Measurements from ENCODE around the gene C21orf91.

C21orf91 gene

DNA sequence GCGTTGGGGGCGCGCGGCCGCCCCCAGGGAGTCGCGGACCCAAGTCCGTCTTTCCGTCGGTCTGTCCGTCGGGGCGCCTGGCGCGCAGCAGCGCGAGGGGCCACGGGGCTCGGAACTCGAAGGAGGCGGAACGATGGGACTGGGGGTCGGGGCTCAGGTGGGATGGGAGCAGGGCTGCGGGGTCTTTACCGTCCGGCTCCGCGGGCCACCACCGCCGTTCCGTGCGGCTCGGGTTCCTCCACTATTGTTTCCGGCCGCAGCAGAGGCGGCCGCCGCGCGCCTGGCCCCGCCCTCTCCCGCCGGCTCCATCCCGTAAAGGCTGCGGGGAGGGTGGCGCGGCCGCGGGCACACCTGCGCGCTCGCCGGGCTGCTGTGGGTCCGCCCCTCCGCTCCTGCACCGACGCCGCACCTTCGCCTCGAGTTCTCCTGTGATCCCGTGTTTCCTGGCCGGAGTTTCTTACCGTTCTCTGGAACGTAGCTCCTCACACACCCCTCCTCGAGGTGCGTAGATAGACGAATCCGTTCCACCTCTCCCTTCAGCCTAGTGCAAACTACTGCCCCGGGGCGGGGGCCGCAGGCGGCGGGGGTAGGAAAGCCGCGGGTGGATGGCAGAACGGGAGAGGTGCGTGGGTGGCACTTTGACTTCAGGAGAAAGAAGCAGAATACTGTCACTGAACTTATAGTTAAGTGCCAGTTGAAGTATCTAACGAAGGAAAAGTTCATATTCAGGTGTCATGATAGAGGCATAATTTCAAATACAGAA is at the start of gene C21orf91:
TSS of gene C21orf91 (minus strand) at position 243 of the 763 bp plus-strand sequence. CDS start 1,038 bp downstream, outside the sequence.
- peak; percentile 62 to 77 (median 64) for DNase-seq (ENCODE audit: low read depth in 2 of 3, low spot score in 2 of 3)

DNA sequence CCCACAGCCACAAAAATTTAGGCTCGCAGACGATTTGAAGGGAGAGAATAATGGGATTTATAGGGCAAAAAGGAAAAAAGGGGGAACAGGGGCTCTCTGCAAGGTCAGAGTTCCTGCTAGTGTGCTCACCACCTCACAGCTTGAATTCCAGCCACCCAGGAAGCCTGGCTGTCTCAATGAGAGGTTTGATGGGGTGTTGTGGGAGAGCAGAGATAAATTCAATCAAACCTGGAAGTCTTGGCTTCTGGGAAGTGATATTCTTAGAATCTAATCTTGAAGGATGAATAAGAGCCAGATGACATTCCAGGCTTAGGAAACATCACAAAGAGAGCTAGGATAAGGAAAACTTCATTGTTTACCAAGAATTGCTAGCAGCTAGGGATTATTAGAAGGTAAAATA is 47.4 kb upstream of the C21orf91 start:
- DNase-seq (ENCODE audit: low read depth in 2 of 3, low spot score in 2 of 3): no peak

DNA sequence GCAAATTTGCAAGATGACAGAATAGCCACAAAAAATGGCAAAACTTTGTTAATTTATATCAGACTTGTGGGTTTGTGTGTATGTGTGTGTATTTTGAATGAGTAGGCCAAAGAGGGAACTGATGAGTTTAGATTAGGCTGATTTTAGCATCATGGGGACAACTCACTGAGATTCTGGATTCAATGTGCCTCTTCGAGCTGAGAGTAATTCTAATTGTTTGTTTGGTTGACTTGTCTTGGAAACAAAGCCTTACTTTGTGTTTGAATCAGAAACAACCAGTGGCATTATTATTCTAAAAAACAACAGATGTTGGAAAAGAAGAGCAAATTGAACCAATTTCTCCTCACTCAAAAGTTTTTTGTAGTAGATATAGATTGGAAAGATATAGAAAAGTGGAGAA is 40.5 kb upstream of the C21orf91 start:
- no peak for DNase-seq (ENCODE audit: low read depth in 2 of 3, low spot score in 2 of 3)

DNA sequence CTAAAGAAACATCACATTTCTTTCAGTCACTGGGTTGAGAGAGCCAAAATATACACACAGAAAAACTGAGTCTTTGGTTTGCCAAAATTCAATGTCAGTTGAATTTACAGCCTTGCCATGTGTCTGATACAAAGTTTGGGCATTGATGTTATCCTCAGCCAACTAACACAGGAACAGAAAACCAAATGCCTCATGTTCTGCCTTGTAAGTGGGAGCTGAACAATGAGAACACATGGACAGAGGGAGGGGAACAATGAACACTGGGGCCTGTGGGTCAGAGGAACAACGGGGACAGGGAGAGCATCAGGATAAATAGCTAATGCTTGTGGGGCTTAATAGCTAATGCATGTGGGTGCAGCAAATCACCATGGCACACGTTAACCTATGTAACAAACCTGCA is 39.6 kb upstream of the C21orf91 start:
- DNase-seq (ENCODE audit: low read depth in 2 of 3, low spot score in 2 of 3): no peak

DNA sequence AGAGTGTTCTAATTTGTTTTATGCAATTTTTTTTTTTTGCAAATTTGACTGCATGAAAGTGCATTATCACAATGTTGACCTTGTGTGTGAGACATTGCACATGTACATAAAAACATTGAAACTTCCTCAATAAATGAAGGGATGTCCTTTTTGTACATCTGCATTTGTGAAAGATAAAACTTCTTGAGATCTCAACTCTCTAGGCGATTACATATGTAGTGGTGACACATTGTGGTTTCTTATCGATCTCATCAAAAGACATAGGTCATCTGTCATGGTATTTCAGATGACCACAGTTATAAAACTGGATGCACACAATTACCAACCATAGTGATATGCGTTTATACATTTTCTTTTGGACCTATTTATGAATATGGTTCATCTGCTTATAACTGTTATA is 35.6 kb upstream of the C21orf91 start:
- DNase-seq (ENCODE audit: low read depth in 2 of 3, low spot score in 2 of 3): no peak

GRCh38 chr21:17853393-17854275 is 34.5 kb upstream of the C21orf91 start:
- no peak for DNase-seq (ENCODE audit: low read depth in 2 of 3, low spot score in 2 of 3)

DNA sequence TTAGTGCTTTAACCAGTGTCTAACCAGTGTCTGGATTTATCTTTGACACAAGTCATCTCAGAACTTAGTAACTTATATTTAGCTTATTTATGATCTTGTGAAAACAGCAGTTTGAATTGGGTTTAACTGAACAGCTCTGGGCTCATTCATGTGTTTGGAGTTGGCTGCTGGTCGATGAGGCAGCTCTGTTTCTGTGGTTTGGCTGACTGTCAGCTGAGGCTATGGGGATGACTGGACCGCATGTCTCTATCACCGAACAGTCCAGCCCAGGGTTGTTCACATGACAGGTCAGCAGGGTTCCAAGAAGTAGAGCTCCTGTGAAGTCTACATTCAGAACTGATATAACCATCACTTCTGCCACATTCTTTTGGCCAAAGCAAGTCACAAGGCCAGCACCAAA is 29.1 kb upstream of the C21orf91 start:
- DNase-seq (ENCODE audit: low read depth in 2 of 3, low spot score in 2 of 3): no peak

GRCh38 chr21:17841103-17841502 is 21.9 kb upstream of the C21orf91 start:
- no peak for DNase-seq (ENCODE audit: low read depth in 2 of 3, low spot score in 2 of 3)

GRCh38 chr21:17834639-17835354 is 15.6 kb upstream of the C21orf91 start:
- no peak for DNase-seq (ENCODE audit: low read depth in 2 of 3, low spot score in 2 of 3)

DNA sequence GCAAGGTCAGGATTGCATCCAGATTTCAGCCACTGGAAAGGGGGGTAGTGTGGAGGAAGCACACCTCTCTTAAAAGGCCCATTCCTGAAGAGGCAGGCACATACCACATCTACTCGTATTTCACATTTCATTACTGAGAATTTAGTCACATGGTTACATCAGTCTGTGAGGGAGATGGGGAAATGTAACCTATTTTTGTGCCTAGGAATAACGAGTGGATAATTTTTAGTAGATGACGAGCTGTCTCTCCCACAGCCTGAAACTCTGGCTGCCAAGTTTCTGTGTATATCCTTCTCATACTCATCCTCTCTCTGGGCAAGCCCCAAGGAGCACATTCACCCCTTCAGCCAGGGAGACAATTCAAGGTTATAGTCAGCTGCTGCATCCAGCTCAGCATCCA is 10.3 kb upstream of the C21orf91 start:
- DNase-seq (ENCODE audit: low read depth in 2 of 3, low spot score in 2 of 3): no peak

DNA sequence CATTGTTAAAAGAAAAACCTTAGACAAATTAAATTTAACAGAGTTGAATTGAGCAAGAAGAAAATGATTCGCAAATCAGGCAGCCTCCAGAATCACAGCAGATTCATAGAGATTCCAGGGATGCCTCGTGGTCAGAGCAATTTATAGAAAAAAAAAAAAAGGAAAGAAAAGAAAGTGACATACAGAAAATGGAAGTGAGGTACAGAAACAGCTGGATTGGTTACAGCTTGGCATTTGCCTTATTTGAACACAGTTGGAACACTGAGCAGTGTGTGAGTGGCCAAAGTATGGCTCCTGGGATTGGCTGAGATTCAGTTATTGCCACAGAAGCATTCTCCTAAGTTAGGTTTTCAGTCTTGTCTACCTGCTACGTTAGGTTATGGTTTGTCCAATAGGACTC is 9.1 kb upstream of the C21orf91 start:
- no peak for DNase-seq (ENCODE audit: low read depth in 2 of 3, low spot score in 2 of 3)

GRCh38 chr21:17823846-17824245 is 4.7 kb upstream of the C21orf91 start:
- no peak for DNase-seq (ENCODE audit: low read depth in 2 of 3, low spot score in 2 of 3)

GRCh38 chr21:17821121-17821520 is 2.0 kb upstream of the C21orf91 start:
- no peak for DNase-seq (ENCODE audit: low read depth in 2 of 3, low spot score in 2 of 3)

DNA sequence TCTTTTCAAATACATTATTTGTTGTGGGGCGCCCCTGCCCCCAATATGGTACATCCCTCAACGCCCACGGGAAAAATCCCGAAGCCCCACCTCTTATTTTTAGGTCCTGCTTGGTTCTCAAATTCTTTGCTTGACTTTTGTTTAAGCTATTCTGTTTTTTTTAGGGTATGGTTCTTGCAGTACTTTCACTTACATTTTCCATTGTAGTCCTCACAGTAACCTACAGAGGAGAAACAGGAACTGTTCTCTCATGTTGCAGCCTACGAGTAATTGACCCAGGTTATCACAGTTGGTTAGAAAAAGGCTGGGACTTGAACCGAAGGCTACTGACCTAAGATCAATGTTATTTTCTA is 697 bp upstream of the C21orf91 start:
- peak in 1 of 3 experiments; percentile 16 for DNase-seq (ENCODE audit: low read depth in 2 of 3, low spot score in 2 of 3)

GRCh38 chr21:17818186-17819113 is 706 bp downstream of the C21orf91 start:
- DNase-seq (ENCODE audit: low read depth in 2 of 3, low spot score in 2 of 3): peak; percentile 12 to 23 (median 17)

- no peak for DNase-seq (ENCODE audit: low read depth in 2 of 3, low spot score in 2 of 3)
Observed at GRCh38 chr21:17813353-17813752, 5.8 kb downstream of the C21orf91 start.

DNA sequence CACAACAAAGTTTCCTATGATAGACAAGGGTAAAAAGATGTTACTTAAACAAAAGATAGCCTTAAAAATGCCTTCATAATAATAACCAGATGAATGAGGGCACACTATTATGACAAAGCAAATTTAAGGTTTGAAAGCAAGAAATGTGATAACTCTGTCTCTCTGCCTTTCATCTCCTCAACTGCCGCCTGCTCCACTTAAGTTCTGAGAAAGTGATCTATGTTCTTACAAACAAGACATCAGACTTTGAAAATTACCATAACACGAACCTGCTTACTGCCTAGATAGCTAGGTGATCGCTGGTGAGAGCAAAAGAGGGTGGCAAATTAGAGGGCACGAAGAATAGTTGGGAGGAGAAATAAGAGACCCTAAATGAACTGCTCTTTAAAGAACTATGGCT is 13.2 kb downstream of the C21orf91 start:
- no peak for DNase-seq (ENCODE audit: low read depth in 2 of 3, low spot score in 2 of 3)

- no peak for DNase-seq (ENCODE audit: low read depth in 2 of 3, low spot score in 2 of 3)
Observed at GRCh38 chr21:17803536-17803935, 15.6 kb downstream of the C21orf91 start.

DNA sequence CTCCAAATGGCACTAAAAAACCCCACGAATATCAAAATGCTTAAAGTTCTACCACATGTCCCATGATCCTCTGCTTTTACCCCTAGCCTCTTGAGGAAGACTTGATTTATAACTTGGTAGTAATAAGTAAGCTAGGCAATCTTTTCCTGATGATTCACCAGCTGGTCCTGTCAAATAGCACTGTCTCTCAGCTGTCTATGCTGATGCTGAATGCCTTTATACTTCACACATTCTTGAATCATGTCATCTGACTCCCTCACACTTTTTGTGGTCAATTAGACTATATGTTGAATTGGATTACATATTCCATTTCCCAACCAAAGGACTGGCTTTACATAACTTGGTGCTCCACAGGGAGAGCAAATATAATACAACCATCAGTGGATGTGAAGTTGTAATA is 16.6 kb downstream of the C21orf91 start:
- DNase-seq (ENCODE audit: low read depth in 2 of 3, low spot score in 2 of 3): no peak

DNA sequence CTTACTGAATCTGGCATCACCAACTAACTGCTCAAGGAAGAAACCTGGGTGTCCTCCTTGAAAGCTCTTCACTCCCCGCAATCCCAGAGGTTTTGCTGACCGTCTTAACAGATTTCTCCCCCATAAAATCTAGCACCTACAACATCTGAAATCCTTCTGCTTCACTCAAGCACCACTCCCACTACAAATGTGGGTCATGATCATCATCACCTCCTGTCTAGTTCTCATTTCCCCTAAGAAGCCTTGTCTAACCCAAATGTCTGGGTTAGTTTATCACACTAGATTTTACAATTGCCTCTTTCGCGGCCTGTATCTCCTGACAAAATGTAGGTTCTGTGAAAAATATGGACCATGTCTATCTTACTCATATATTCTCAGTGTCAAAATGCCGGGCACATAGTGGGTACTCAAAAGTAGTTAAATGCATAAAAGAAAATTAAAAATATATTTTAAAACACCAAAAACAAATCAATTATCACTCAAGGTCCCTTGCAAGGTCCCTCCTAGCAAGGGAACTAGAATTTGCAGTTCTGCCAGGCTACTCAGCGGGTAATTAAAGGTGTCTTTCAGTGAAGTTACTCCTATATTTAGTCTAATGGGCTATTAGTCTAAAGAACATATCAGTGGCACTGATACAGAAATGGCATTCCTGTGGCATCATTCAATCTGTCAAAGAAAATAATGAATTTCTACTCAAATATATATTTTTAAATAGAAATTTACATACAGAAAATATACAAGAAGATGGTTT is 19.6 kb downstream of the C21orf91 start:
- DNase-seq (ENCODE audit: low read depth in 2 of 3, low spot score in 2 of 3): no peak

All from activated CD8-positive, alpha-beta memory T cell treated with anti-CD3 and anti-CD28 coated beads for 48 hours (primary cell).